ENCODE data around the gene ATG9B.

The ATG9B gene

DNA sequence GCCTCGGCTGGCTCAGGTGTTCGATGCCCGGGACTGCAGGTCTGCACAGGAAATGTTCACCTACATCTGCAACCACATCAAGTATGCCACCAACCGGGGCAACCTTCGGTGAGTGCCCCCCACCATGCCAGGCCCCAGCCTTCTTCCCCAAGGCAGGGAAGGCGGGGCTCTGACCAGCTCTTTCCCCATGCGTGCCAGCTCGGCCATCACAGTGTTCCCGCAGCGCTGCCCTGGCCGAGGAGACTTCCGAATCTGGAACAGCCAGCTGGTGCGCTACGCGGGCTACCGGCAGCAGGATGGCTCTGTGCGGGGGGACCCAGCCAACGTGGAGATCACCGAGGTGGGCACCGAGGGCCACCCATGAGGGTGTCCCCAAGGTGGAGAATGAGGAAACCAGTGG, 26.0 kb downstream of the ATG9B start:
- no peak for DNase-seq

DNA sequence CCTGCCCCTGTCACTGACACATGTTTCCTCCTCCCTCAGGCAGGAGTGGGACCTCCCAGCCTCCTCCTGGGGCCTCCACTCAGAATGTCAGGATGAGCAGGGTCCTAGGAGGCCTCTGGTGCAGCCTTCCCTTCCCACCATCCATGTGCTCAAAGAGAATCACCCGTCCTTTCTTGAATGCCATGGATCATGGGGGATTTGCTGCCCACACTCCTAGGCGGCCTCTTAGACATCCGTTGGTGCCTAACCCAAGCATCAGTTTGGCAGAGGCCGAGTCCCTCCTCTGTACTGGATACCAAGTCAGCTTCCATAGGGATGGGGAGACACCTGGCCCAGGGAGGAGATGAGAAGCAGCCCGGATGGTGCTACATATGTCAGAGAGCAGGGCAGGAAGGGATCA, 26.5 kb downstream of the ATG9B start:
- DNase-seq, result no peak

DNA sequence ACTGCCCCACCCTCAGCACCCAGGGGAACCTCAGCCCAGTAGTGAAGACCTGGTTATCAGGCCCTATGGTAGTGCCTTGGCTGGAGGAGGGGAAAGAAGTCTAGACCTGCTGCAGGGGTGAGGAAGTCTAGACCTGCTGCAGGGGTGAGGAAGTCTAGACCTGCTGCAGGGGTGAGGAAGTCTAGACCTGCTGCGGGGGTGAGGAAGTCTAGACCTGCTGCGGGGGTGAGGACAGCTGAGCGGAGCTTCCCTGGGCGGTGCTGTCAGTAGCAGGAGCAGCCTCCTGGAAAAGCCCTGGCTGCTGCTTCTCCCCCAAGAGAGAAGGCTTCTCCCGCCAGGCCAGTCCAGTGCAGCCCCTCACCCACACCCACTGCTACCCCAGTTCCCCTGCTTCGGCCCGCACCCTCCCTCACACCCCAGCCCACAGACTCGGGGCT, 27.2 kb downstream of the ATG9B start:
- DNase-seq, result no peak

DNA sequence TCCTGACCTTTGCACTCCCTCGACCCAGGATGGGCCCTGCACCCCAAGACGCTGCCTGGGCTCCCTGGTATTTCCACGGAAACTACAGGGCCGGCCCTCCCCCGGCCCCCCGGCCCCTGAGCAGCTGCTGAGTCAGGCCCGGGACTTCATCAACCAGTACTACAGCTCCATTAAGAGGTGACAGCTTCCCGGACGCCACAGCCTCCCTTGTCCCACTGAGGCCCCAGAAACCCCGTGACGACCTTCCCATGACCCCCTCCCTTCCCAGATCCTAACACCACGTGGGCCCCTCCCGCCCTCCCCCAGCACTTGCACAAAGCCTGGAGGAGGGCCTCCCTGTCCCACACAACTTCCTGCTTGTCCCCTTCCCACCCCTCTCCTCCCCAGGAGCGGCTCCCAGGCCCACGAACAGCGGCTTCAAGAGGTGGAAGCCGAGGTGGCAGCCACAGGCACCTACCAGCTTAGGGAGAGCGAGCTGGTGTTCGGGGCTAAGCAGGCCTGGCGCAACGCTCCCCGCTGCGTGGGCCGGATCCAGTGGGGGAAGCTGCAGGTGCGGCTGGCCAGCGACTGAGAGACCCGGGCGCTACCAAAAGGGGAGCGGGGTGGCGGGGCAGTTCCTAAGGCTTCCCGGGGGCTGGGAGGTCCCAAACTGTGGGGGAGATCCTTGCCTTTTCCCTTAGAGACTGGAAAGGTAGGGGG, 27.8 kb downstream of the ATG9B start:
- DNase-seq, result no peak

DNA sequence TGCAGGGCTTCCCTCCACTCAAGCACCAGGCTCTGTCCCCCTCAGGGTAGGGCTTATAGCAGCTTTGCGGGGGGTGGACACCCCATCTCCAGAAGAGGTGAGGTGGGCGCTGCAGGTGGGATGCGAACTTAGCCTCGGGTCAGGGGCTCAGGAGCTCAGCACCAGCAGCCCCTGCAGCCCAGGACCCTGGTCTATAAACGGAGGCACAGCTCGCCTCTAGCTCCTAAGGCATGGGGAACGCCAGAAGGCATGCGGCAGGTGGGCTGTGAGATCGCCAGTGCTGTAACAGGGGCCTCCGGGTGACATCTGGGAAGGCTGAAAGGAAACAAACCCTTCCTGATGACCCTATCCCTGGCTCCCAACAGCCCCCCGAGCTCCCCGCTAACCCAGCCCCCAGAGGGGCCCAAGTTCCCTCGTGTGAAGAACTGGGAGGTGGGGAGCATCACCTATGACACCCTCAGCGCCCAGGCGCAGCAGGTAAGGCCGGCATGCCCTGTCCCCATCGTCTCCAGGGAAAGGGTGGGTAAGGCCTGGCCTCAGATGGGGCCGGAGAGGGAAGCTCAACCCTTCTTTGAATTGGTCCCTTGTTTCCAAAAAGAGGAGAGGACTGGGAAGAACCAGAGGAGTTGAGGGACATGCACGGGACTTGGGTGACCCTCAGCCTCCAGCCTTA, 29.3 kb downstream of the ATG9B start:
- DNase-seq, result no peak

- DNase-seq, result no peak
These were observed 30.0 kb downstream of the ATG9B start for GRCh38 chr7:150994141-150994837.

GRCh38 chr7:150993511-150993910, 30.8 kb downstream of the ATG9B start:
- DNase-seq, result no peak

GRCh38 chr7:150992833-150993302, 31.4 kb downstream of the ATG9B start:
- peak; percentile 23 for DNase-seq

GRCh38 chr7:150992051-150992640, 32.1 kb downstream of the ATG9B start:
- no peak for DNase-seq

- no peak for DNase-seq
These were observed 33.7 kb downstream of the ATG9B start, which contains the start of gene NOS3 for GRCh38 chr7:150990416-150991186. TSS of gene NOS3 (plus strand) at chr7:150991017. CDS start at chr7:150993804, 2,787 bp downstream.

DNA sequence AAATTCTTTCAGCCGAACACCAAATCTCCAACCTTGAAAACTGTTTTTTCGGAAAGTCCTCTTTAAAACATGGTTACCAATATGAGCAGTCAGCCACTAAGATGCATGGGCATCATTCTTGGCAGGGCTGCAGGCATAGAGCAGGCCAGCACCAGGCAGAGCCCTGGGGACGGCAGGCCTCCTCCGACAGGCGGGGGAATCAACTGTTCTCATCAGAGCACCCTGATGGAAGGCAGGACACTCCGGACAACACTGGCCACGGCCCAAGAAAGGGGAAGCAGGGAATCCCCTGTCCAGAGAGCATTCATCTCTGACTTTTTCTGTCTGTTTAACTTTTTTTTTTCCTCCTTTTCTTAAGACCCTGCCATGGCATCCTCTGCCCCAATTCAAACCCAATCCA, 34.8 kb downstream of the ATG9B start:
- no peak for DNase-seq

DNA sequence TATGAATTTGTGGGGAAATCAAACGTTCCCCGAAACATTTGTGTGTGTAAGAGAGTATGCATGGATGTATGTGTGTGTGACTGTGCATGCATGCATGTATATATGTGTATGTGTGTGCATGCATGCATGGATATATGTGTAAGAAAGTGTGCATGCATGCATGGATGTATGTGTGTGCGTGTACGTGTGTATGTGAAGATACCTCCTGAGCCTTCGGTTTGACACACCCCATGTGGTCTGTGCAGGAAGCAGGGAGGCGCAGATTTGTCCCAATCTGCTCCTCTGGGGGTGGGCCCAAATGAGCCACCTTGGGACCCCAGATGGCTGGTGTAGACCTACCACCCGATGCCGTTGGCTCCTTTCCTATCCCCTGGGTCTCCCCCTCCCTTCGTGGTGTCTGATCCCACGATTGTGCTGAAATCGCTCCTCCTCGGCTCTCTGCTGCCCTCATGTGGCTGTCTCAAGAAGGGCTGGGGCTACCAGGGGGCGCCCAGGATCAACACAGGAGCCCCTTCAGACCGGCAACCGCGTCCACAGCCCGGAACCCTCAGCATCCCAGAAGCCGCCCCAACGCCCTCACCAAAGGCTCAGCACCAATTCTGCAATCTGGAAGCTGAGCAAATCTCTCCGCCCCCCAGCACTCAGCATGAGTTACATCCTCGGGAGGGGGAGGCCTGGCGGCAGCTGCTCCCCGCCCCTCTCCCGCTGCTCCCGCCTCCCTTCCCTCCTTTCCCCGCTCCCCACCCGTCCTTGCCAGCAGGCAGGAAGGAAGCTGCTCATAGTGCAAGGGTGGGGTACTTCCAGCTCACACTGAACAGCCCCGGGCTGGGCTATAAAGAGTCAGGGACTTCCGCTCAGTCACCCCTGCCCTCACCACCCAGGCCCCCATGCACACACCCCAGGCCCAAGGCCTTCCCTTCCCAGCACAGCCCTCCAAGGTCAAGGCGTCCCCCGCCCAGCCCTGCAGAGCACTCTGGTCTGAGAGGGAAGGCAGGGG, 35.8 kb downstream of the ATG9B start:
- peak; percentile 37 for DNase-seq

DNA sequence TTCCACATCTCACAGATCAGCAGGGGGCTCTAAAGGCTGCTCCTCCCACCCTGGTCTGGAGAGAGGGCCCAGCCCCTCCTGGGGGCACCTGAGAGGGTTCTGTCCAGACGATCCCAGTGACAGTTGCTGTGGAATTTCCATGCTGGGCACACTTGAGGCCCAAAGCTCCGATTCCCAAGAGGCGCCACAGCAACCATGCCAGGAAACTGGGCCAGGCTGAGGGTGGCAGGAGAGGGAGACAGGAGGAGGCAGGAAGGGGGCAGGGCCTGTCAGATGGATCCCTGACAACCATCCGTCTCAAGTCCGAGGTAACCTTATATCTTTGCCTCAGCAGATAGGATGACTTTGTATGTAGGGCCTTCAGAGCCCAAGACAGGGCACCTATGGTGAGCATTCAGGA, 37.7 kb downstream of the ATG9B start:
- DNase-seq, result no peak

- no peak for DNase-seq
These were observed 38.2 kb downstream of the ATG9B start for GRCh38 chr7:150986099-150986512.

DNA sequence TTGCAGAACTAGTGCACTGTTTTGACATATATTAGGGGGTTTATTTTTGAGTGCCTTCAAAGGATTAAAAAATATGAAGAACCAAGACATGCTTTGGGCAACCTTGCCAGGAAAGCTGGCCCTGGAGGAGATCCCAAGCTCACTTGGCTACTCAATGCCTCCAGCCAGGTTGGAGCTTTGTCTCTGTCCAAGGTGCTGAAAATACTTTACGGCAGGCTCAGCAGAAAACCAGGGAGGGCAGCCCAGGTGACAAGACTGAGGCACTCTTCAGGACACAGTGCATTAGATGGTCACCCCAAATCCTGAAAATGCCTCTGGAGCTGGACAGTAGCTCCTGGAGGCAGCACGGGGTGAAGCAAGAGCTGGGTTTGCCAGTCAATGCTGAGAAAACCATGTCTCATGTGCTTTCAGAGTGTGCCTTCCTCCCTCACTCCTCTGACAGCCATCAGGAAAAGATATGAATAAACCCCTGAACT, 40.4 kb downstream of the ATG9B start:
- peak; percentile 35 for DNase-seq

- DNase-seq, result no peak
These were observed 41.9 kb downstream of the ATG9B start for GRCh38 chr7:150982351-150982750.

DNA sequence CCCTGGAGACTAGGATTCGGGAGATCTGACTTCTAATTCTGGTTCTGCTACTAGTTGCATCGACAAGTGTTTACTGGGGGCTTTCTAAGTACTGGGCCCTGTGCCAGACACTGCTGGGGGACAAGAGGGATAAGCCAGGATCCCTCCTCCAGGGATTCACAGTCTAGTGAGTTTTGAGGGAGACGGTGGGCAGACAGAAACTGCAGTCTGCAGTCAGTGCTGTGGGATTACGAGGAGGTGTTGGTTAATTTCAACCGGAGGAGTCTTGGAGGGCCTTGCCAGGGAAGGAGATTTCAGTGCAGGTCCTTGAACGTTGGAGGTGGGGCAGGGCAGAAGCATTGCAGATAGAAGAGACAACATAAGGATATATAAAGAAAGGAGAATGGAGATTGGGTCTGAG, 42.6 kb downstream of the ATG9B start:
- no peak for DNase-seq

DNA sequence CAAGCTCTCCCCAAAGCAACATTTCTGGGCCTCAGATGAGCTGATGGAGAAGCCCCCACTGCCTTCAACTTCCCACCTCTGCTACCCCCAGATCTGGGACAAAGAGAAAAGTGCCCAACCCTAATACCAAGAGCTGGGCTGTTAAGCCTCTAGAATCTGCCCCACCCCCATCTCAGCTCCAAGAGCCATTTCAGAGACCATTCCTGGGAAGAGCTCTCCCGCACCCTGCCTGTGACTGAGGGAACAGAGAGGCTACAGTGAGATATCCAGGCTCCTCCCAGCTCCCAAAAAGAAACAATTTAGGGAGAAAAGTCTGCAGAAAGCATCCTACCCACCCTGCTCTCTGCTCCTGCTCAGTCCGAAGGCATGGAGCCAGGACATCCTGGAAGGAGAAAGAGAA, 43.6 kb downstream of the ATG9B start:
- no peak for DNase-seq

- no peak for DNase-seq
These were observed 44.4 kb downstream of the ATG9B start for GRCh38 chr7:150979713-150980390.

DNA sequence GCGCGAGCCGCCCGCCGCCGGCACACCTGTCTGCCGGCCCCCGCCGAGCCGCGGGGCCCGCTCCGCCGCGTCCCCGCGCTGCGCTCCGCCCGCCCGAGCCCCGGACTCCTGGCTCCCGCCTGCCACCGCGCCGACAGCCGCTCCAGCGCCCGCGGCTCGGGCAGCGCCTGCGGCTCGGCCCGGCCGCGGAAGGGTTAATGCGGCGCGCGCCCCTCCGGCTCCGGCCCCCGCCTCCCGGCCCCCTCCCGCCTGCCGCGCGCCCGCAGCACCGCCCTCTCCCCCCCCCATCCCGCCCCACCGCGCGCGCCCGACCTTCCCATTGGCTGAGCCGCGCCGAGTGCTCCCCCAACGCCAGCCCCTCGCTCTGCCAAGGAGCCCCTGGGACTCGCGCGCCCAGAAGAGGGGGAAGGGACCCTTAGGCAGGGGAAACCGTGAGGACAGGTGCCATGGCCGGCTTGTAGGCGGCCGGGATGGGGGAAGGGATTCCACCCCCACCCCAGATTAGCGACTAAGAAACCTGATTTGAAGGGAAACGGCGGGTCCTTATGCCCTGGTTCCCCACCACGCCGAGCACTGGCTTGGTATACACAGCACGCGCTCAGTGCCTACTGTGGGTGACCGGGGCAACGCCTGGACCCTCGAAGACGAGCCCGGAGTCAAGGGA, 46.0 kb downstream of the ATG9B start, which contains the start of gene KCNH2:
KCNH2 (minus strand) TSS at position 196 of the 664 bp plus-strand sequence. CDS start 408 bp downstream, outside the sequence.
- DNase-seq, result no peak
